ENCODE measurements around the gene LGI4.
A peak's percentile ranks its signal among the peaks of the same experiment; 100 is the strongest.

The LGI4 gene

GRCh38 chr19:35136977-35137702, 2.3 kb upstream of the LGI4 start:
- no peak for TF ChIP-seq EZH2phosphoT487 (conservative IDR thresholded peaks at IDR 0.05; ENCODE audit: low read length)
- TF ChIP-seq CTCF (IDR thresholded peaks at IDR 0.05; ENCODE audit: insufficient read depth, low read length, poor library complexity, severe bottlenecking) = no peak
- H3F3A ChIP-seq (ENCODE audit: insufficient read depth) = peaks cover 7% of the 10 kb centered on the region
- no peaks in the 10 kb centered on the region for H3K9me2 ChIP-seq (replicated peaks; ENCODE audit: insufficient read depth, low read length)
- H2AFZ ChIP-seq (ENCODE audit: low read depth, low read length, severe bottlenecking) = no peak overlapping the region
- H3K27me3 ChIP-seq (ENCODE audit: low read length) = no peaks in the 10 kb centered on the region
- H4K20me1 ChIP-seq (ENCODE audit: low read depth, low read length) = no peaks in the 10 kb centered on the region
- no peak overlapping the region for H3K9ac ChIP-seq (ENCODE audit: low read length)
- H3K4me3 ChIP-seq (ENCODE audit: insufficient read depth, low read length, poor library complexity, severe bottlenecking) = no peak overlapping the region
- no peak overlapping the region for H3K4me2 ChIP-seq (ENCODE audit: low read depth, low read length, poor library complexity, severe bottlenecking)
- no peaks in the 10 kb centered on the region for H3K9me3 ChIP-seq (ENCODE audit: insufficient read depth, low read length)
- no peaks in the 10 kb centered on the region for H3K36me3 ChIP-seq (ENCODE audit: low read length)
- H3K79me2 ChIP-seq (ENCODE audit: insufficient read depth, low read length) = no peaks in the 10 kb centered on the region
- no peak overlapping the region for H3K27ac ChIP-seq (ENCODE audit: low read depth, low read length)

- H3K4me2 ChIP-seq (ENCODE audit: low read depth, low read length, poor library complexity, severe bottlenecking) = no peak overlapping the region
- H3K27me3 ChIP-seq (ENCODE audit: low read length) = no peaks in the 10 kb centered on the region
- H3K9ac ChIP-seq (ENCODE audit: low read length) = no peak overlapping the region
- no peaks in the 10 kb centered on the region for H3K36me3 ChIP-seq (ENCODE audit: low read length)
- no peaks in the 10 kb centered on the region for H3K79me2 ChIP-seq (ENCODE audit: insufficient read depth, low read length)
- no peak overlapping the region for H3K27ac ChIP-seq (ENCODE audit: low read depth, low read length)
- H4K20me1 ChIP-seq (ENCODE audit: low read depth, low read length) = no peaks in the 10 kb centered on the region
- H3K4me3 ChIP-seq (ENCODE audit: insufficient read depth, low read length, poor library complexity, severe bottlenecking) = no peak overlapping the region
- TF ChIP-seq EZH2phosphoT487 (conservative IDR thresholded peaks at IDR 0.05; ENCODE audit: low read length) (no peak), CTCF (IDR thresholded peaks at IDR 0.05; ENCODE audit: insufficient read depth, low read length, poor library complexity, severe bottlenecking) (no peak)
- H2AFZ ChIP-seq (ENCODE audit: low read depth, low read length, severe bottlenecking) = no peak overlapping the region
- H3K9me2 ChIP-seq (replicated peaks; ENCODE audit: insufficient read depth, low read length) = no peaks in the 10 kb centered on the region
- H3K9me3 ChIP-seq (ENCODE audit: insufficient read depth, low read length) = no peaks in the 10 kb centered on the region
- no peaks in the 10 kb centered on the region for H3F3A ChIP-seq (ENCODE audit: insufficient read depth)
Measured at GRCh38 chr19:35136231-35136630, 1.4 kb upstream of the LGI4 start.

- Histone ChIP-seq H3K9me2 (replicated peaks; ENCODE audit: insufficient read depth, low read length) (no peaks in the 10 kb centered on the region), H3F3A (ENCODE audit: insufficient read depth) (no peaks in the 10 kb centered on the region), H3K9me3 (ENCODE audit: insufficient read depth, low read length) (no peaks in the 10 kb centered on the region), H3K4me2 (ENCODE audit: low read depth, low read length, poor library complexity, severe bottlenecking) (no peak overlapping the region), H3K4me3 (ENCODE audit: insufficient read depth, low read length, poor library complexity, severe bottlenecking) (no peak overlapping the region), H3K79me2 (ENCODE audit: insufficient read depth, low read length) (no peaks in the 10 kb centered on the region), H3K36me3 (ENCODE audit: low read length) (no peaks in the 10 kb centered on the region), H2AFZ (ENCODE audit: low read depth, low read length, severe bottlenecking) (no peak overlapping the region), H3K9ac (ENCODE audit: low read length) (no peak overlapping the region), H3K27me3 (ENCODE audit: low read length) (no peaks in the 10 kb centered on the region), H3K27ac (ENCODE audit: low read depth, low read length) (no peak overlapping the region), H4K20me1 (ENCODE audit: low read depth, low read length) (no peaks in the 10 kb centered on the region)
- TF ChIP-seq EZH2phosphoT487 (conservative IDR thresholded peaks at IDR 0.05; ENCODE audit: low read length) (no peak), CTCF (IDR thresholded peaks at IDR 0.05; ENCODE audit: insufficient read depth, low read length, poor library complexity, severe bottlenecking) (peak; percentile 87)
Measured at GRCh38 chr19:35135389-35135909, 590 bp upstream of the LGI4 start.
